Large intestine (tissue), 3 donors: ENCODE data around the gene RAF1. TPM values are rescaled to one million over a fixed set of nuclear protein-coding genes. Genes with fewer than 3 reads are reported as not detected.
"Not testable (repeated sequence)": the region's sequence is repeated elsewhere in the genome, so short reads cannot be mapped to it uniquely, and the experiment has no call there.

ENCODE experiments used
- DNase-seq, 2 donors: peaks; one replicate each; pipeline versions ENCODE4 v3.0.0 to v3.0.0-alpha.2; 2013
- H3K27ac ChIP-seq: one replicate; pipeline ENCODE4 v1.5.1; 2013; ENCODE audit warnings: low read length
- H3K27me3 ChIP-seq: 2 replicates; pipeline ENCODE4 v1.6.1; 2013; ENCODE audit warnings: low read length; ENCODE audit not compliant: control insufficient read depth, insufficient read depth
- H3K36me3 ChIP-seq: 2 replicates; pipeline ENCODE4 v1.6.1; 2013; ENCODE audit warnings: low read length; ENCODE audit not compliant: control insufficient read depth, insufficient read depth
- H3K4me1 ChIP-seq: one replicate; pipeline ENCODE4 v1.6.1; 2013; ENCODE audit warnings: low read length; ENCODE audit not compliant: control insufficient read depth, insufficient read depth
- H3K4me3 ChIP-seq: one replicate; pipeline ENCODE4 v1.5.1; 2013; ENCODE audit warnings: low read length
- H3K9me3 ChIP-seq: one replicate; pipeline ENCODE4 v1.6.1; 2013; ENCODE audit warnings: mild to moderate bottlenecking, low read depth, low read length, moderate library complexity; ENCODE audit not compliant: control insufficient read depth
- WGBS: methylation state at CpG from one replicate; pipeline ENCODE4 v1.1.5; 2013; ENCODE audit warnings: low lambda C conversion rate; ENCODE audit not compliant: insufficient coverage; 5-methylcytosine and 5-hydroxymethylcytosine counted together
- polyA plus RNA-seq: library from polyadenylated mRNA; unstranded; fragments of 120-200 nt; gene quantifications from one replicate; pipeline ENCODE4 v1.2.1, GENCODE V29; 2013

RAF1 gene
- polyA plus RNA-seq, 1 donor: 88.4 TPM

DNA sequence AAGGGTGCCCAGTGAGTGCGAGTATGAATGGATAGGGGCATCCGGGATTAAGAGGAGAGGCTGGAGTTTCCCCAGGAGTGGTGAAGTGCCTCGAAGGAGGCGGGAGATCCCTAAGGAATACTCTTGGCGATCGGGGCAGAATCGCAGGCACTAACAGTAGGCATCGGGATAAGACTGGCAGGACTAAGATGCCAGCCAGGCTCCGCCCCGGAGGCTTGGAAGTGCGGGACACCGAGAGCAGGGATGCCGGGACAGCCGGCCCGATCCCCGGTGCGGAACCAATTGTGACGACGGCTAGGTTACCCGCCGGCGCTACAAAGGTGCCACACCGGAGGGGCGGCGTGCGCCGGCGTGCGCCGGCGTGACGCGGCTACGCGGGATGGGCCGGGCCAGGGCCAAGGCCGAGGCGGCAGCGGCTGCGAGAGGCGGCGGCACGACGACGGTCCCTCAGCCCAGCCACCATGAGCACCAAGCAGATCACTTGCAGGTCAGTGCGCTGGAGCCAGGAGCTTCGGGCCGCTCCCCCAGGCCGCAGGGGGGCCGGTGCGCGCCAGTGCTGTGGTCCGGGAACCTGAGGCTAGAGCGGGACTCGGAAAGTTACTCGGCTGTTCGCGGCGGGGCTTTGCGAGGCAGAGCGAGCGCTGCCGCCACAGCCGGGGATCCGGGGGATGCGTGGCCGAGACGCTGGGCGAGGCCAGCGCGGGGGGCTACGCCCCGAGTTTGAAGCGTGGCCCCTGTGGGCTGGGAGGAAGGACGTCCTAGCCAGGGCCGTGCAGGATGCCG is 107.0 kb downstream of the RAF1 start, which contains the start of gene MKRN2:
MKRN2 (plus strand) TSS at position 398 of the 783 bp plus-strand sequence; CDS start at position 462, 64 bp downstream.
- peaks cover 3% of the 10 kb centered on the region for H3K4me1 ChIP-seq
- peak within 1 kb of the TSS; percentile 96 for H3K27ac ChIP-seq
- DNase-seq: peak; percentile 84 to 94

GRCh38 chr3:12556314-12556689 is 107.6 kb downstream of the RAF1 start:
- no peak for DNase-seq
- Histone ChIP-seq H3K27me3 (peaks cover 8% of the 10 kb centered on the region), H3K4me1 (peaks cover 3% of the 10 kb centered on the region), H3K9me3 (no peaks in the 10 kb centered on the region), H3K36me3 (no peaks in the 10 kb centered on the region), H3K4me3 (peak overlapping the region; percentile 74), H3K27ac (peak overlapping the region; percentile 78)
- 0% methylated on average over 4 of the region's 8 CpGs for WGBS

More for the DNA sequence above, 107.0 kb downstream of the RAF1 start, which contains the start of gene MKRN2:
- Histone ChIP-seq H3K36me3 (no peaks in the 10 kb centered on the region), H3K9me3 (no peaks in the 10 kb centered on the region), H3K4me3 (peak within 1 kb of the TSS; percentile 74), H3K27me3 (peaks cover 8% of the 10 kb centered on the region)
- 0% methylated on average over 2 of the region's 77 CpGs for WGBS

GRCh38 chr3:12553921-12554391 is 110.0 kb downstream of the RAF1 start:
- DNase-seq: peak in 1 of 2 donors; percentile 67
- Histone ChIP-seq H3K4me3 (peak overlapping the region; percentile 56), H3K27me3 (peaks cover 11% of the 10 kb centered on the region), H3K9me3 (no peaks in the 10 kb centered on the region), H3K36me3 (no peaks in the 10 kb centered on the region), H3K27ac (peak overlapping the region; percentile 24), H3K4me1 (peaks cover 3% of the 10 kb centered on the region)
- no CpG with 5 or more reads among the region's 26 CpGs for WGBS

DNA sequence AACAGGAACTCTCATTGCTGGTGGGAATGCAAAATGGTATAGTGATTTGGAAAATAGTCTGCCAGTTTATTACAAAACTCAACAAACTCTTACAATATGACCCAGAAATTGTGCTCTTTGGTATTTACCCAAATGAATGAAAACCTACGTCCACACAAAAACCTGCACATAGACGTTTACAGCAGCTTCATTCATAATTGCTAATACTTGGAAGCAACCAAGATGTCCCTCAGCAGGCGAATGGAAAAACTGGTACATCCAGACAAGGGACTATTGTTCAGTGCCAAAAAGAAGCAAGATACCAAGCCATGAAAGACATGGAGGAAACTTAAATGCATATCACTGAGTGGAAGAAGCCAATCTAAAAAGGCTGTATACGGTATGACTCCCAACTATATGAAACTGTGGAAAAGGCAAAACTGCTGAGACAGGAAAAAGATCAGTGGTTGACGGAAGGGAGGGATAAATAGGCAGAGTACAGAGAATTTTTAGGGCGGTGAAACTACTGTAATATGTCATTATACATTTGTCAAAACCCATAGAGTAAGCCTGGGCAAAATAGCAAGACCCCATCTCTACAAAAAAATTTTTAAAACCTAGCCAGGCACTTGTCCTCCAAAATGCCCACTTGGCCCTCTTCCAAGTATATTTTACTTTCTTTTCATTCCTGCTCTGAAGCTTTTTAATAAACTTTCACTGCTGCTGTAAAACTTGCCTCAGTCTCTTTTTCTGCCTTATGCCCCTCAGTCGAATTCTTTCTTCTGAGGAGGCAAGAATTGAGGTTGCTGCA is 113.8 kb downstream of the RAF1 start:
- 100% methylated on average over 1 of the region's 7 CpGs for WGBS
- Histone ChIP-seq H3K9me3 (no peaks in the 10 kb centered on the region), H3K4me3 (no peak overlapping the region), H3K36me3 (no peaks in the 10 kb centered on the region), H3K4me1 (peaks cover 3% of the 10 kb centered on the region), H3K27ac (no peak overlapping the region), H3K27me3 (peaks cover 11% of the 10 kb centered on the region)
- DNase-seq: no peak

- H3K27ac ChIP-seq: peak within 1 kb of the TSS; percentile 83
- peaks cover 5% of the 10 kb centered on the region for H3K36me3 ChIP-seq
- H3K4me3 ChIP-seq: peak within 1 kb of the TSS; percentile 59
- no peaks in the 10 kb centered on the region for H3K9me3 ChIP-seq
- DNase-seq: peak; percentile 76 to 90
- H3K27me3 ChIP-seq: peaks cover 3% of the 10 kb centered on the region
- WGBS: no CpG with 5 or more reads among the region's 4 CpGs
- H3K4me1 ChIP-seq: peaks cover 4% of the 10 kb centered on the region
Measured at GRCh38 chr3:12545473-12545791, 118.5 kb downstream of the RAF1 start, which contains the start of gene MKRN2OS. TSS of gene MKRN2OS (minus strand) at chr3:12545499. CDS start at chr3:12545464, 35 bp downstream.

DNA sequence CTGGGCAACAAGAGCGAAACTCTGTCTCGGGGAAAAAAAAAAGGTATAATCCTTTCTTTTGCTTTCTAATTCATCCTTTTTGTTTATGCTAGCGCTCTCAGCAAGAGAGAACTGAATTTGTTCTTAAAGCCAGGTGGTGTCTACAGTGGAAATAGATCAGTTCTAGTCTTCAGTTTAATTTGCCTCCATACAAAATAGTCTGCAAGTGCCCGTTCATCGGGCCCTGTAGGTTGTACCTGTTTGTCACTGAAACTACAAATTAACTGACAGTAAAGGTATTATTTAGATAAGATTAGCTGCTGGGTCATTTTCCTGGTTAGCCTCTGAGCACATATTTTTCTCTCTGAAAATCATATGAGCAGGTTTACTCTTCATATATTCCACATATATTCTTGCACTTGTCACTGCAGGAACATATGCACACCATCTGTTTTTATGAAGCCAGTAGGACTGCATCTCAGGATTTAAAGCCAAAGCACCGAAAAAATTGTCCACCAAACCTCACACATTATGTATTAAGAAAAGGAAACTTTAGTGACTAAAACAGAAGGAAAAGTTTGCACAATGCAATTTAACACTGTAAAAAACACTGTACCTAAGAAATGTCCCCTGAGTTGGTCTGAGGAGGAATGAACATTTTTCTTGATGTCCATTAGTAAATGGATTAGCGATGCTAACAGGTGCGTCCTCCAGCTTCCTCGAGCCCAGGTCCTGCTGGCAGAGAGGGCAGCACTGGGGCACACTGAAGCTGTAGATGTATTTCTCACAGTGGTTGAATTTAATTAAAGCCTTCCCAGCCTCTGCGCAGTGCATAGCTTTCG is 119.1 kb downstream of the RAF1 start:
- Histone ChIP-seq H3K4me1 (peaks cover 4% of the 10 kb centered on the region), H3K4me3 (peak overlapping the region; percentile 59), H3K36me3 (peaks cover 11% of the 10 kb centered on the region), H3K27me3 (no peaks in the 10 kb centered on the region), H3K9me3 (no peaks in the 10 kb centered on the region), H3K27ac (peak overlapping the region; percentile 83)
- WGBS: no CpG with 5 or more reads among the region's 11 CpGs
- peak in 1 of 2 donors; percentile 44 for DNase-seq

DNA sequence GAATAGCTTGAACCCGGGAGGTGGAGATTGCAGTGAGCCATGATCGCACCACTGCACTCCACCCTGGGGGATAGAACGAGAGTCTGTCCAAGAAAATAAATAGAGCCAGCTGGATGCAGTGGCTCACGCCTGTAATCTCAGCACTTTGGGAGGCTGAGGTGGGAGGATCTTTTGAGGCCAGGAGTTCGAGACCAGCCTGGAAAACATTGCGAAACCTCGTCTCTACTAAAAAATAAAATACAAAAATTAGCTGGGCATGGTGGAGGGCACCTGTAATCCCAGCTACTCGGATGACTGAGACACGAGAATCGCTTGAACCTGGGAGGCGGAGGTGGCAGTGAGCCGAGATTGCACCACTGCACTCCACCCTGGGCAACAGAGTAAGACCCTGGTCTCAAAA is 120.4 kb downstream of the RAF1 start:
- not testable (repeated sequence) for DNase-seq, H3K9me3 ChIP-seq, H3K27me3 ChIP-seq, H3K27ac ChIP-seq, H3K4me1 ChIP-seq, H3K4me3 ChIP-seq
- 80% methylated on average over 1 of the region's 12 CpGs for WGBS
- peaks cover 11% of the 10 kb centered on the region for H3K36me3 ChIP-seq

DNA sequence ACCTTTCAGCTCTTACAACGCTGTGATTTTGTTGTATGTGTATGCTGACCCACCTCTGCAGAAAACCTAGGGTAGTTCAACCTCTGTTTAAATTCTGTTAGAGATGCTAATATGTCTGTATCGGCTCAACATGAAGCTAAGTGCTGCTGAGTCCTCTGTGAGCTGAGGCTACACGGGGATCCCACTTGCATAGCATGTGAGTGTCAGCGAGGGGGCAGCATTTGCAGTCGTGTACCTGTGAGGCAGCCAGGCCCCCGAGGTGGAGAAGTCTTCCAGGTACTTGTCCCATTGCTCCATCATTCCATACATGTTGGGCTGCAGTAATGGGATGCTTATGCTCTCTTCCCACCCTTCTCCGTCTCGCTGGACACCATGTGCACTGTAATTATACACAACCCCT is 122.3 kb downstream of the RAF1 start:
- no peak for DNase-seq
- H3K36me3 ChIP-seq: peaks cover 11% of the 10 kb centered on the region
- H3K4me1 ChIP-seq: peaks cover 4% of the 10 kb centered on the region
- no peak overlapping the region for H3K4me3 ChIP-seq
- no peak overlapping the region for H3K27ac ChIP-seq
- no peaks in the 10 kb centered on the region for H3K27me3 ChIP-seq
- no CpG with 5 or more reads among the region's 8 CpGs for WGBS
- no peaks in the 10 kb centered on the region for H3K9me3 ChIP-seq

- no CpG with 5 or more reads among the region's 6 CpGs for WGBS
- no peaks in the 10 kb centered on the region for H3K9me3 ChIP-seq
- no peak overlapping the region for H3K4me3 ChIP-seq
- no peak overlapping the region for H3K27ac ChIP-seq
- peaks cover 20% of the 10 kb centered on the region for H3K36me3 ChIP-seq
- H3K4me1 ChIP-seq: no peaks in the 10 kb centered on the region
- DNase-seq: no peak
- H3K27me3 ChIP-seq: no peaks in the 10 kb centered on the region
Measured at GRCh38 chr3:12536423-12536822, 127.5 kb downstream of the RAF1 start.
